GM18519 (cell line): ENCODE results near the gene TSPAN3.

Experiments
- ATAC-seq: cut with Tn5 transposase; IDR thresholded peaks from one replicate; pipeline ENCODE4 v1.9.1; 2021; ENCODE audit warnings: mild to moderate bottlenecking, moderate library complexity; ENCODE audit not compliant: unreplicated experiment, low FRiP score

The TSPAN3 gene

GRCh38 chr15:76993114-76993725, 77.7 kb downstream of the TSPAN3 start:
- ATAC-seq = no peak

- ATAC-seq = no peak
Measured at GRCh38 chr15:76991741-76992645, 78.9 kb downstream of the TSPAN3 start.
